ENCODE measurements around the gene CD36.

DNA sequence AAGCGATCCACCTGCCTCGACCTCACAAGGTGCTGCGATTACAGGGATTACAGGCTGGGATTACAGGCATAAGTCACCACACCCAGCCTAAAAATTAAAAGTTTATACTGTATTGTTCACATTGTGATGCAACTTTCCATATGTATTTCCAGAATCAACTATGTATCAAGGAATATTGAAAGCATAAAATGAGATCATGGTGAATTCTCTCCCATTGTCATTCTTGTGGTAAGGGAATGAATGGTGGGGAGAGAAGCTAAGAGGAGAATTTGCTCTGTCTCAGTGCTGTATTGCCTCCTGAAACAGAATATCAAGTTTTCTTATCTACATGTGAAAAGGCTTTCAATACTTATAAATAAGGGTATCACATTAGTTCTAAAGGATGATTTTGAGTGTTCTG is 81.7 kb downstream of the CD36 start:
- TF ChIP-seq, protein P1, sequence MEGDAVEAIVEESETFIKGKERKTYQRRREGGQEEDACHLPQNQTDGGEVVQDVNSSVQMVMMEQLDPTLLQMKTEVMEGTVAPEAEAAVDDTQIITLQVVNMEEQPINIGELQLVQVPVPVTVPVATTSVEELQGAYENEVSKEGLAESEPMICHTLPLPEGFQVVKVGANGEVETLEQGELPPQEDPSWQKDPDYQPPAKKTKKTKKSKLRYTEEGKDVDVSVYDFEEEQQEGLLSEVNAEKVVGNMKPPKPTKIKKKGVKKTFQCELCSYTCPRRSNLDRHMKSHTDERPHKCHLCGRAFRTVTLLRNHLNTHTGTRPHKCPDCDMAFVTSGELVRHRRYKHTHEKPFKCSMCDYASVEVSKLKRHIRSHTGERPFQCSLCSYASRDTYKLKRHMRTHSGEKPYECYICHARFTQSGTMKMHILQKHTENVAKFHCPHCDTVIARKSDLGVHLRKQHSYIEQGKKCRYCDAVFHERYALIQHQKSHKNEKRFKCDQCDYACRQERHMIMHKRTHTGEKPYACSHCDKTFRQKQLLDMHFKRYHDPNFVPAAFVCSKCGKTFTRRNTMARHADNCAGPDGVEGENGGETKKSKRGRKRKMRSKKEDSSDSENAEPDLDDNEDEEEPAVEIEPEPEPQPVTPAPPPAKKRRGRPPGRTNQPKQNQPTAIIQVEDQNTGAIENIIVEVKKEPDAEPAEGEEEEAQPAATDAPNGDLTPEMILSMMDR (IDR thresholded peaks at IDR 0.05; ENCODE audit: low read depth, low read length): no peak
- TF ChIP-seq EZH2phosphoT487 (IDR thresholded peaks at IDR 0.05; ENCODE audit: low read depth): no peak
